Measurements from ENCODE around the gene CHAF1A.

The CHAF1A gene, protein sequence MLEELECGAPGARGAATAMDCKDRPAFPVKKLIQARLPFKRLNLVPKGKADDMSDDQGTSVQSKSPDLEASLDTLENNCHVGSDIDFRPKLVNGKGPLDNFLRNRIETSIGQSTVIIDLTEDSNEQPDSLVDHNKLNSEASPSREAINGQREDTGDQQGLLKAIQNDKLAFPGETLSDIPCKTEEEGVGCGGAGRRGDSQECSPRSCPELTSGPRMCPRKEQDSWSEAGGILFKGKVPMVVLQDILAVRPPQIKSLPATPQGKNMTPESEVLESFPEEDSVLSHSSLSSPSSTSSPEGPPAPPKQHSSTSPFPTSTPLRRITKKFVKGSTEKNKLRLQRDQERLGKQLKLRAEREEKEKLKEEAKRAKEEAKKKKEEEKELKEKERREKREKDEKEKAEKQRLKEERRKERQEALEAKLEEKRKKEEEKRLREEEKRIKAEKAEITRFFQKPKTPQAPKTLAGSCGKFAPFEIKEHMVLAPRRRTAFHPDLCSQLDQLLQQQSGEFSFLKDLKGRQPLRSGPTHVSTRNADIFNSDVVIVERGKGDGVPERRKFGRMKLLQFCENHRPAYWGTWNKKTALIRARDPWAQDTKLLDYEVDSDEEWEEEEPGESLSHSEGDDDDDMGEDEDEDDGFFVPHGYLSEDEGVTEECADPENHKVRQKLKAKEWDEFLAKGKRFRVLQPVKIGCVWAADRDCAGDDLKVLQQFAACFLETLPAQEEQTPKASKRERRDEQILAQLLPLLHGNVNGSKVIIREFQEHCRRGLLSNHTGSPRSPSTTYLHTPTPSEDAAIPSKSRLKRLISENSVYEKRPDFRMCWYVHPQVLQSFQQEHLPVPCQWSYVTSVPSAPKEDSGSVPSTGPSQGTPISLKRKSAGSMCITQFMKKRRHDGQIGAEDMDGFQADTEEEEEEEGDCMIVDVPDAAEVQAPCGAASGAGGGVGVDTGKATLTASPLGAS

DNA sequence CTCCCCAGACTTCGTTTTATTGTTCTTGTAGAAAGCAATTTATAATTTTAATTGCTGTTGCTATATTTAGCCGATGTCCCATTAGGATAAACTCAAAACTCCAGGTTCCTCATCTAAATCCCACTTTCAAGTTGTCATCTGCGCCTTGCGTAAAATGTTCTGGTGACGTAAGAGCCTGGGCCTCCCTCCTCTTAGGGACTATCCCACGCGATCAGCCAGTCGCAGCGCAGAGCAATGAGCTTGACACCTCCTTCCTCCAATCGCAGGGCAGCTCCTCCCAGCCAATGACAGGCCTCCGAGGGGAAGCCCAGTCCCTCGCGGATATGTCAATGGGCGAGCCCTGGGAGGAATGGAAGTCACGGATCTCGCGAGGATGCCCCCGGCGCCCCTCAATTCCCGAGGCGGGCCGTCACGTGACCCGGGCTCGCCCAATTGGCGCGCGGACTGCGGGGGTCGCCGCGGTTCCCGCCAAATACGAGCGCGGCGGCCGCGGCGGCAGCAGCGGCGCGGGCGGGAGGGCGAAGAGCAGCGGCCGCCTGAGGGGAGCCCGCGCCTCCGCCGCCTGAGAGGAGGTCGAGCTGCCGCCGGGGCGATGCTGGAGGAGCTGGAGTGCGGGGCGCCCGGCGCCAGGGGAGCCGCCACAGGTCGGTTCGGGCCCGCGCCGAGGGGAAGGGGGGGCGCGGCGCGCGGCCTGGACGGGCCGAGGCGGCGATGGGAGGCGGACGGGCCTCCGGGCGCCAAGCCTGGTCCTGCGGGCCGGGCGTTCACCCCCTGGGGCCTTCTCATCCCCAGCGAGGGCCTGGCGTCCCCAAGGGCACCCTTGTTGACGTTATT lies at the start of gene CHAF1A:
Gene CHAF1A (plus strand): TSS at position 470 of the 834 bp plus-strand sequence. CDS start 123 bp downstream, at position 593.
- no peaks in the 10 kb centered on the region for H3K9me3 ChIP-seq (ENCODE audit: control insufficient read depth, insufficient read depth, low read length)
- peak within 1 kb of the TSS; percentile 94 for H3K9ac ChIP-seq (ENCODE audit: low read depth, low read length)
- peaks cover 5% of the 10 kb centered on the region for H3K4me1 ChIP-seq (ENCODE audit: control insufficient read depth, insufficient read depth, low read length)
- H3K36me3 ChIP-seq (ENCODE audit: control insufficient read depth, insufficient read depth, low read length) = peaks cover 16% of the 10 kb centered on the region
- H3K27me3 ChIP-seq (ENCODE audit: control insufficient read depth, insufficient read depth, low read length) = no peaks in the 10 kb centered on the region
- H3K4me3 ChIP-seq (ENCODE audit: low read depth, low read length) = peak within 1 kb of the TSS; percentile 88

DNA sequence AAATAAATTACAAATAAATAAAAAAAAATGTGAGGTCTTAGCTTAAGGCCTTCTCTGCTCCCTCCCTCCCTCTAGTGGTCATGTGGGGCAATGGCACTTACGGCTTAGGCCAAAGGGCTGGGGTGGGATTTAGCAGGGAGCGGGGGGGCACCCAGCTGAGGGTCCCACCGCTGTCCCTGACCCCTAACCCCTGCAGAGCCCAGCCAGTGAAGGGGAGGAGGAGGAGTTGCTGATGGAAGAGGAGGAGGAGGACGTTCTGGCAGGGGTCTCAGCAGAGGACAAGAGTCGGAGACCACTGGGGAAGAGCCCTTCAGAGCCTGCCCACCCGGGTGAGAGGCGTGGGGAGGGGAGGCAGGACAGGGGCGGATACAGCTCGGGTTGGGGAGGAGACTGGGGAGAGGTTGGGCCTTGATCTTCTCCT lies 49.7 kb upstream of the CHAF1A start:
- Histone ChIP-seq H3K9ac (ENCODE audit: low read depth, low read length) (no peak overlapping the region), H3K4me1 (ENCODE audit: control insufficient read depth, insufficient read depth, low read length) (no peaks in the 10 kb centered on the region), H3K4me3 (ENCODE audit: low read depth, low read length) (no peak overlapping the region), H3K27me3 (ENCODE audit: control insufficient read depth, insufficient read depth, low read length) (no peaks in the 10 kb centered on the region), H3K36me3 (ENCODE audit: control insufficient read depth, insufficient read depth, low read length) (no peaks in the 10 kb centered on the region), H3K9me3 (ENCODE audit: control insufficient read depth, insufficient read depth, low read length) (no peaks in the 10 kb centered on the region)

DNA sequence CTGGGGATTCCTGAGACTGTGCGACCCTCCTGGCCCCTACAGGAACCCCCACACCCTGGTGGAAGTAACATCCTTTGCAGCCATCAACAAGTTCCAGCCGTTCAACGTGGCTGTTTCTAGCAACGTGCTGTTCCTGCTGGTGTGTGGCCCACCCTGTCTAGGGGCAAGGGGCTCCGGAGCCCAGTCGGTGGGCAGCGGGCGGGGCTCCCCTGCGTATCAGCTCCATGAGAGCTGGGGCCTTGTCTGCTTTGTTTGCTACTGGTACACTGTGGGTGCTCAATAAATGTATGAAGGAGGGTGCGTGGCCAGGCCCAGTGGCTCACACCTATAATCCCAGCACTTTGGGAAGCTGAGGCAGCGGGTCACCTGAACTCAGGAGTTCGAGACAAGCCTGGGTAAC lies 48.2 kb upstream of the CHAF1A start:
- H3K4me3 ChIP-seq (ENCODE audit: low read depth, low read length) = no peak overlapping the region
- H3K9me3 ChIP-seq (ENCODE audit: control insufficient read depth, insufficient read depth, low read length) = no peaks in the 10 kb centered on the region
- no peak overlapping the region for H3K9ac ChIP-seq (ENCODE audit: low read depth, low read length)
- no peaks in the 10 kb centered on the region for H3K4me1 ChIP-seq (ENCODE audit: control insufficient read depth, insufficient read depth, low read length)
- no peaks in the 10 kb centered on the region for H3K27me3 ChIP-seq (ENCODE audit: control insufficient read depth, insufficient read depth, low read length)
- H3K36me3 ChIP-seq (ENCODE audit: control insufficient read depth, insufficient read depth, low read length) = peaks cover 11% of the 10 kb centered on the region

DNA sequence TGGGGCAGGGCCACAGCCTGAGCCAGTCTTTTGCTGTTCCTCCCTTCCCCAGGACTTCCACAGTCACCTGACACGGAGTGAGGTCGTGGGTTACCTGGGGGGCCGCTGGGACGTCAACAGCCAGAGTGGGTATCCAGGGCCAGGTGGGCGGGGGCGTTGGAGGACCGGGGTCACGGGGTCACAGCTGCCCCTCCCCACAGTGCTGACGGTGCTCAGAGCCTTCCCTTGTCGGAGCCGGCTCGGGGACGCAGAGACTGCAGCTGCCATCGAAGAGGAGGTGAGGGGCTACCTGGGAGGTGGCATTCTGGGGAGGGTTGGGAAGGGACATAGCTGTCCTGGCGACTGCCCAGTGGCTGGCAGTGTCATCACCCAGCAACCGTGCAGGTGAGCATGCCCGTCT lies 47.5 kb upstream of the CHAF1A start:
- H3K4me1 ChIP-seq (ENCODE audit: control insufficient read depth, insufficient read depth, low read length) = no peaks in the 10 kb centered on the region
- H3K27me3 ChIP-seq (ENCODE audit: control insufficient read depth, insufficient read depth, low read length) = no peaks in the 10 kb centered on the region
- peaks cover 15% of the 10 kb centered on the region for H3K36me3 ChIP-seq (ENCODE audit: control insufficient read depth, insufficient read depth, low read length)
- no peaks in the 10 kb centered on the region for H3K9me3 ChIP-seq (ENCODE audit: control insufficient read depth, insufficient read depth, low read length)
- H3K4me3 ChIP-seq (ENCODE audit: low read depth, low read length) = no peak overlapping the region
- no peak overlapping the region for H3K9ac ChIP-seq (ENCODE audit: low read depth, low read length)

DNA sequence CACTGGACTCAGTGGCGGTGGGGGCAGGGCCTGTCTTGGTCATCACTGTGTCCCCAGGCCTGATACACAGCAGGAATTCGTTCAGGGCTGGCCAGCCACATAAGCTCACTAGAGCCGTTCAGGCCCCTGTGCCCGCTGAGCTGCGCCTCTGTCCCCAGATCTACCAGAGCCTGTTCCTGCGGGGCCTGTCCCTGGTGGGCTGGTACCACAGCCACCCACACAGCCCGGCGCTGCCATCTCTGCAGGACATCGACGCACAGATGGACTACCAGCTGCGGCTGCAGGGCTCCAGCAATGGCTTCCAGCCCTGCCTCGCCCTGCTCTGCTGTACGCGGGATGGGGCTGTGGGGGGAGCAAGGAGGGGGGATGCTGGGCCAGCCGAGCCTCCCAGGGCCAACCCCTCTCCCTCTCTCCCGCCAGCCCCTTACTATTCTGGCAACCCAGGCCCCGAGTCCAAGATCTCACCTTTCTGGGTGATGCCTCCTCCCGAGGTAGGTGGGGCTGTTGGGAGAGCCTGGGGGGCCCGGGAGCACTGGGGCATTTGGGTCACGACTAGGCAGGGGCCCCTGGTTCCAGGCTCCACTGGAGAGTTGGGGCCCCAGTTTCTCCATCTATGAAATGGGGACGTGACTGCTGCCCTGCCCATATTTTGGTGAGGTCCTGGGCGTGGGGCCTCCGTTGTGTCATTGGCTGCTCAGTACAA lies 45.2 kb upstream of the CHAF1A start:
- Histone ChIP-seq H3K4me3 (ENCODE audit: low read depth, low read length) (no peak overlapping the region), H3K36me3 (ENCODE audit: control insufficient read depth, insufficient read depth, low read length) (peaks cover 24% of the 10 kb centered on the region), H3K4me1 (ENCODE audit: control insufficient read depth, insufficient read depth, low read length) (no peaks in the 10 kb centered on the region), H3K9ac (ENCODE audit: low read depth, low read length) (no peak overlapping the region), H3K27me3 (ENCODE audit: control insufficient read depth, insufficient read depth, low read length) (no peaks in the 10 kb centered on the region), H3K9me3 (ENCODE audit: control insufficient read depth, insufficient read depth, low read length) (no peaks in the 10 kb centered on the region)

DNA sequence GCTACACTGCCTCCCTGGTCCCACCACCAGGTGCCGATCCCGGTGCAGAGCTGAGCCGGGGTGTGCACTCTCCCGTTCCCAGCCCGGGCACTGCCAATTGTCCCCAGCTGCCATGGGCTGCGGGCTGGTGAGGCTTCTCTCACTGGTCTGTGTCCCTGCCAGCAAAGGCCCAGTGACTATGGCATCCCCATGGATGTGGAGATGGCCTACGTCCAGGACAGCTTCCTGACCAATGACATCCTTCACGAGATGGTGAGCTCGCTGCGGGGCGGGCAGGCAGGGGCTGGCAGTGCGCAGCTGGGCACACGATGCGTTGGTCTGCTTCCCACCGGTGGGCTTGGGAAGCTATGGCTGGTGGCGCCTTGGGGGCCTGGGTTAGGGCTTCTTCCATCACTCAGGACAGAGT lies 44.5 kb upstream of the CHAF1A start:
- no peak overlapping the region for H3K9ac ChIP-seq (ENCODE audit: low read depth, low read length)
- H3K27me3 ChIP-seq (ENCODE audit: control insufficient read depth, insufficient read depth, low read length) = no peaks in the 10 kb centered on the region
- H3K9me3 ChIP-seq (ENCODE audit: control insufficient read depth, insufficient read depth, low read length) = no peaks in the 10 kb centered on the region
- no peak overlapping the region for H3K4me3 ChIP-seq (ENCODE audit: low read depth, low read length)
- no peaks in the 10 kb centered on the region for H3K4me1 ChIP-seq (ENCODE audit: control insufficient read depth, insufficient read depth, low read length)
- H3K36me3 ChIP-seq (ENCODE audit: control insufficient read depth, insufficient read depth, low read length) = peaks cover 30% of the 10 kb centered on the region

DNA sequence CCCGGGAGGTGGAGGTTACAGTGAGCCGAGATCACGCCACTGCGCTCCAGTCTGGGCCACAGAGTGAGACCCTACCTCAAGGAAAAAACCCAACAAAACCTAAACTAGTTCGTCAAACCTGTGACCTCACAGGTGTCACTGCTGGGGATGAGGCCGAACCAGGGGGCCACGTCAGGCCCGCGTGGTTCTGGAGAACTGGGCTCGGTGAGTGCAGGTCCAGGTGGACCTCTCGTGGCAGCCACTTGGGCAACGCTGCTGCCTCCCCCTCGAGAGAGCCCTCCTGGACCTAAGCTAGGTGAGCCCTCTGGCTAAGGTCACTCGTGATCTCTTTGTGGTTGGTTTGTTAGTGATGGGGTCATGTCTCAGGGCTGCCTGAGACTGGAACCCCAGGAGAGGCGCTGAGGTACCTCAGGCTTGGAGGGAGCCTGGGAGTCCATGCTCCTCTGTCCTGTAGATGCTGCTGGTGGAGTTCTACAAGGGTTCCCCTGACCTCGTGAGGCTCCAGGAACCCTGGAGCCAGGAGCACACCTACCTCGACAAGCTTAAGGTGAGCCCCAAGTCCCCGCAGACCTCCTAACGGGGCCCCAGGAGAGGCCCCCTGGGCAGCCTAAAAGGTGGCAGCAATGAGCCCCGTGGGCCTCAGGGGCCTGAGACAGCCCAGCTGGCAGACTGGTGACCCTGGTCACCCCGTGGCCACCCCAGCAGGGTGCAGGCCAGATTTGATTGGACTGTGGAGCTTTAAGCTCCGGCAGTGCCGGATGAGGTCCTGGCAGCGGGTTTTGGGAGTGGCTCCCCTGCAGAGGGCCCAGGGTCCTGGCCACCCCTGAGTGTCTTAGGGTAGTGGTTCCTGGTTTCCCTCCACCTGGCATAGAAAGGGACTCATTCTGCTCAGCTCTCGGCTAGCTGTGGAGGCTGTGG lies 43.5 kb upstream of the CHAF1A start:
- no peak overlapping the region for H3K9ac ChIP-seq (ENCODE audit: low read depth, low read length)
- H3K27me3 ChIP-seq (ENCODE audit: control insufficient read depth, insufficient read depth, low read length) = no peaks in the 10 kb centered on the region
- H3K9me3 ChIP-seq (ENCODE audit: control insufficient read depth, insufficient read depth, low read length) = no peaks in the 10 kb centered on the region
- H3K4me3 ChIP-seq (ENCODE audit: low read depth, low read length) = no peak overlapping the region
- peaks cover 36% of the 10 kb centered on the region for H3K36me3 ChIP-seq (ENCODE audit: control insufficient read depth, insufficient read depth, low read length)
- H3K4me1 ChIP-seq (ENCODE audit: control insufficient read depth, insufficient read depth, low read length) = no peaks in the 10 kb centered on the region

DNA sequence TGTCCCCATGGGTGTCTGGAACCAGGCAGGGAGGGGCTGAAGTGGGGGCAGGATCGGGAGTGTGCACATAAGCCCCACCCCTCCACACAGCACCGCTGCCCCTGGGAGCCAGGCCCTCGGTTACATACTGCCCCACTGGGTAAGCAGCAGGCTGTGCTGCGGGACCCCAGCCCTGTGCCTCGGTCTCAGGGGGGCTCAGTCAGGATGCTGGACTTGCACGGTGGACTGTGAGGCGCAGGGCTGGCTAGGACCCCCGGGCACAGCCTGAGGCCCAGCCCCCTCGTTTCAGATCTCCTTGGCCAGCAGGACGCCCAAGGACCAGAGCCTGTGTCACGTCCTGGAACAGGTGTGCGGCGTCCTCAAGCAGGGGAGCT lies 42.8 kb upstream of the CHAF1A start:
- no peaks in the 10 kb centered on the region for H3K27me3 ChIP-seq (ENCODE audit: control insufficient read depth, insufficient read depth, low read length)
- H3K9ac ChIP-seq (ENCODE audit: low read depth, low read length) = no peak overlapping the region
- no peaks in the 10 kb centered on the region for H3K4me1 ChIP-seq (ENCODE audit: control insufficient read depth, insufficient read depth, low read length)
- no peak overlapping the region for H3K4me3 ChIP-seq (ENCODE audit: low read depth, low read length)
- H3K9me3 ChIP-seq (ENCODE audit: control insufficient read depth, insufficient read depth, low read length) = no peaks in the 10 kb centered on the region
- peaks cover 39% of the 10 kb centered on the region for H3K36me3 ChIP-seq (ENCODE audit: control insufficient read depth, insufficient read depth, low read length)

DNA sequence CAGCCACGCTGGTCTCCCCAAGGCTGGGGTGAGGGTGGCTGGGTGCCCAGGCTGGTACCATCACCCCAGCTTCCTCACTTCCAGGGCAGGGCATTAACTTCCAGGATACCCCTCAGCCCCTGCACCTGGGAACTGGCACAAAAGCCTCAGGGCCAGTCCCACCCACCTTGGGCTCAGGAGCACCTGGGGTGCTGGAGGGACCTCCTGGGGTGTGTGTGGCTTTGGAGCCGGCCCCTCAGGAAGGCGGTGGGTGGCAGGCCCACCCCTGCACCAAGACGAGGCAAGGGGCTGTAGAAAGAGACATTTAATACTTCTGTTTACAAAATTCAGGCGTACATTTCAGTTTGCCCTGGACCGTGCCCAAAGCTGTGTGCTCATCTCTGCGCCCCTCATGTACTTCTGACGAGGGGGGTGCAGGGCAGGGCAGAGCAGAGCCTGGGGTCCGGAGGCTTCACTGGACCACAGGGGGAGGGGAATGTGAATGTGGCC lies 42.3 kb upstream of the CHAF1A start:
- no peak overlapping the region for H3K4me3 ChIP-seq (ENCODE audit: low read depth, low read length)
- no peak overlapping the region for H3K9ac ChIP-seq (ENCODE audit: low read depth, low read length)
- no peaks in the 10 kb centered on the region for H3K27me3 ChIP-seq (ENCODE audit: control insufficient read depth, insufficient read depth, low read length)
- peaks cover 41% of the 10 kb centered on the region for H3K36me3 ChIP-seq (ENCODE audit: control insufficient read depth, insufficient read depth, low read length)
- no peaks in the 10 kb centered on the region for H3K4me1 ChIP-seq (ENCODE audit: control insufficient read depth, insufficient read depth, low read length)
- H3K9me3 ChIP-seq (ENCODE audit: control insufficient read depth, insufficient read depth, low read length) = no peaks in the 10 kb centered on the region

DNA sequence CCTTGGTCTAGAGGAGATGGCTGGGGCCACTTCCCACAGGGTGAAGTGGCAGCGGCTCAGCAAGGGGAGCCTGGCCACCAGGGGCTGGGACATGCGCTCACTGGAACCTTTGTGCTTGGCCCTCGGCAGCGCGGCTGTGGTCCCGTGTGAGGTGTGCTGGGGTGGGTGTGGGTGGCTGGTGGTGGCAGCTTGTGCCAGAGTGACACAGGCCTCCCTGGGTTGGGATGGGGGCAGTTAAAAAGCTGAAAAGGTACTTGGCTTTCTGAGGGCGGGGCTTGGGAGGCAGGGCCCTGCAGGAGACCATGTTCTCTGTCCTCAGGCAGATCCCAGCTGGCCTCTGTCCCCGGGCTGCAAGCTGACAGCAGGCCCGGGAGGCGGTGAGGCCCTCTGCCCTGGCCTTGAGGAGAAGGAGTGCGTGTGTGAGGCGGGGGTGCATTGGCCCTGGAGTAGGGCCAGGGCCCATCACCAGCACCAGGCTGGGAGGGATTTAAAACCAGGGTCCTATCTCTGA lies 41.7 kb upstream of the CHAF1A start:
- Histone ChIP-seq H3K4me1 (ENCODE audit: control insufficient read depth, insufficient read depth, low read length) (no peaks in the 10 kb centered on the region), H3K4me3 (ENCODE audit: low read depth, low read length) (no peak overlapping the region), H3K9me3 (ENCODE audit: control insufficient read depth, insufficient read depth, low read length) (no peaks in the 10 kb centered on the region), H3K36me3 (ENCODE audit: control insufficient read depth, insufficient read depth, low read length) (peaks cover 44% of the 10 kb centered on the region), H3K27me3 (ENCODE audit: control insufficient read depth, insufficient read depth, low read length) (no peaks in the 10 kb centered on the region), H3K9ac (ENCODE audit: low read depth, low read length) (no peak overlapping the region)
